PFSK-1 (cell line): ENCODE data around the gene FAXC.

Experiments used
- FOXP2 ChIP-seq: optimal IDR thresholded peaks from 2 replicates; pipeline ENCODE3; 2011; ENCODE audit warnings: borderline replicate concordance, control low read depth, inconsistent platforms; ENCODE audit not compliant: insufficient read depth; ENCODE audit errors: extremely low read length, extremely low read depth
- POLR2AphosphoS5 ChIP-seq: IDR thresholded peaks from 2 replicates; pipeline ENCODE4 v1.6.1; 2012; ENCODE audit warnings: low read depth, mild to moderate bottlenecking, control low read depth, low read length, moderate library complexity
- REST ChIP-seq, 2 experiments: IDR thresholded peaks; 2 replicates each; pipeline versions ENCODE4 v1.6.1 to v1.8.0; 2011 to 2012; ENCODE audit warnings: low read depth in 2 of 2, low read length in 2 of 2, control low read depth in 1 of 2, inconsistent platforms in 1 of 2, mild to moderate bottlenecking in 1 of 2, moderate library complexity in 1 of 2; ENCODE audit not compliant: insufficient read depth in 1 of 2
- SIN3A ChIP-seq: IDR thresholded peaks from 2 replicates; pipeline ENCODE4 v1.6.1; 2012; ENCODE audit warnings: mild to moderate bottlenecking, low read length, moderate library complexity, borderline replicate concordance; ENCODE audit not compliant: insufficient read depth
- TAF1 ChIP-seq: IDR thresholded peaks from 2 replicates; pipeline ENCODE4 v1.6.1; 2012; ENCODE audit warnings: low read length, control low read depth, borderline replicate concordance; ENCODE audit not compliant: insufficient read depth

FAXC gene

GRCh38 chr6:99354983-99355382 is 5.5 kb upstream of the FAXC start:
- TF ChIP-seq SIN3A (no peak), POLR2AphosphoS5 (no peak)

GRCh38 chr6:99353126-99353525 is 3.7 kb upstream of the FAXC start:
- no peak for TF ChIP-seq TAF1
- TF ChIP-seq SIN3A = no peak
- peak; percentile 77 to 94 for TF ChIP-seq REST (IDR thresholded peaks at IDR 0.05; ENCODE audit: insufficient read depth in 1 of 2, low read depth in 2 of 2, low read length in 2 of 2)
- no peak for TF ChIP-seq POLR2AphosphoS5
- no peak for TF ChIP-seq FOXP2

GRCh38 chr6:99350573-99350972 is 1.1 kb upstream of the FAXC start:
- TF ChIP-seq REST (IDR thresholded peaks at IDR 0.05; ENCODE audit: insufficient read depth in 1 of 2, low read depth in 2 of 2, low read length in 2 of 2) = no peak
- no peak for TF ChIP-seq SIN3A
- no peak for TF ChIP-seq FOXP2
- TF ChIP-seq POLR2AphosphoS5 = no peak
- TF ChIP-seq TAF1 = no peak

- no peak for TF ChIP-seq FOXP2
Measured at GRCh38 chr6:99348288-99349170, 945 bp downstream of the FAXC start.

GRCh38 chr6:99347804-99348203 is 1.7 kb downstream of the FAXC start:
- no peak for TF ChIP-seq TAF1
- TF ChIP-seq POLR2AphosphoS5 = no peak
- TF ChIP-seq REST (IDR thresholded peaks at IDR 0.05; ENCODE audit: insufficient read depth in 1 of 2, low read depth in 2 of 2, low read length in 2 of 2) = no peak
- TF ChIP-seq SIN3A = no peak
- TF ChIP-seq FOXP2 = no peak

- TF ChIP-seq SIN3A = no peak
- TF ChIP-seq POLR2AphosphoS5 = no peak
- no peak for TF ChIP-seq FOXP2
- no peak for TF ChIP-seq TAF1
- no peak for TF ChIP-seq REST (IDR thresholded peaks at IDR 0.05; ENCODE audit: insufficient read depth in 1 of 2, low read depth in 2 of 2, low read length in 2 of 2)
Measured at GRCh38 chr6:99346595-99346994, 2.9 kb downstream of the FAXC start.
